ENCODE results near the gene INPP5A.
A peak's percentile ranks its signal among the peaks of the same experiment; 100 is the strongest.
"Not testable (repeated sequence)": the region's sequence is repeated elsewhere in the genome, so short reads cannot be mapped to it uniquely, and the experiment has no call there.

Gene INPP5A

GRCh38 chr10:132564249-132564605 is 26.6 kb downstream of the INPP5A start:
- DNase-seq (ENCODE audit: low read depth) = no peak

GRCh38 chr10:132564690-132565089 is 27.1 kb downstream of the INPP5A start:
- no peak for DNase-seq (ENCODE audit: low read depth)

GRCh38 chr10:132565516-132566209 is 28.1 kb downstream of the INPP5A start:
- no peak for DNase-seq (ENCODE audit: low read depth)

GRCh38 chr10:132566892-132567291 is 29.3 kb downstream of the INPP5A start:
- no peak for DNase-seq (ENCODE audit: low read depth)

GRCh38 chr10:132570265-132570664 is 32.7 kb downstream of the INPP5A start:
- DNase-seq (ENCODE audit: low read depth) = no peak

- DNase-seq (ENCODE audit: low read depth) = no peak
Measured at GRCh38 chr10:132570771-132571649, 33.4 kb downstream of the INPP5A start.

- peak; percentile 46 for DNase-seq (ENCODE audit: low read depth)
Measured at GRCh38 chr10:132571650-132572544, 34.3 kb downstream of the INPP5A start.

- no peak for DNase-seq (ENCODE audit: low read depth)
Measured at GRCh38 chr10:132572545-132572937, 35.0 kb downstream of the INPP5A start.

- DNase-seq (ENCODE audit: low read depth) = not testable (repeated sequence)
Measured at GRCh38 chr10:132572946-132573345, 35.4 kb downstream of the INPP5A start.

GRCh38 chr10:132574288-132574687 is 36.7 kb downstream of the INPP5A start:
- no peak for DNase-seq (ENCODE audit: low read depth)

- DNase-seq (ENCODE audit: low read depth) = no peak
Measured at GRCh38 chr10:132574783-132575319, 37.3 kb downstream of the INPP5A start.

GRCh38 chr10:132575320-132576201 is 38.0 kb downstream of the INPP5A start:
- no peak for DNase-seq (ENCODE audit: low read depth)

- no peak for DNase-seq (ENCODE audit: low read depth)
Measured at GRCh38 chr10:132576671-132577349, 39.2 kb downstream of the INPP5A start.

GRCh38 chr10:132577350-132578003 is 39.9 kb downstream of the INPP5A start:
- DNase-seq (ENCODE audit: low read depth) = no peak

GRCh38 chr10:132578287-132578951 is 40.8 kb downstream of the INPP5A start:
- no peak for DNase-seq (ENCODE audit: low read depth)

GRCh38 chr10:132579027-132579859 is 41.7 kb downstream of the INPP5A start:
- DNase-seq (ENCODE audit: low read depth) = no peak

GRCh38 chr10:132580143-132580542 is 42.6 kb downstream of the INPP5A start:
- DNase-seq (ENCODE audit: low read depth) = no peak

GRCh38 chr10:132580617-132581016 is 43.0 kb downstream of the INPP5A start:
- DNase-seq (ENCODE audit: low read depth) = no peak

Data from stimulated activated CD8-positive, alpha-beta memory T cell treated with anti-CD3 and anti-CD28 coated beads, Interleukin-4, amount 100 ng/mL, for 24 hours (primary cell).